ENCODE measurements around the gene PTDSS2.

GRCh38 chr11:530960-531831 lies 81.1 kb downstream of the PTDSS2 start:
- TF ChIP-seq CTCF (IDR thresholded peaks at IDR 0.05; ENCODE audit: low read length) (no peak), EZH2 (optimal IDR thresholded peaks at IDR 0.05; ENCODE audit: low read depth, low read length) (no peak)
